NCI-H2196 treated with DMSO at 0.1 percent for 48 hours (cell line): ENCODE data around the gene TMPRSS6.
"Not testable (repeated sequence)": the region's sequence is repeated elsewhere in the genome, so short reads cannot be mapped to it uniquely, and the experiment has no call there.

Experiments
- DNase-seq: peaks from one replicate; lab custom pipeline; 2025; ENCODE audit not compliant: unreplicated experiment; lab: John Stamatoyannopoulos, UW

TMPRSS6 gene

DNA sequence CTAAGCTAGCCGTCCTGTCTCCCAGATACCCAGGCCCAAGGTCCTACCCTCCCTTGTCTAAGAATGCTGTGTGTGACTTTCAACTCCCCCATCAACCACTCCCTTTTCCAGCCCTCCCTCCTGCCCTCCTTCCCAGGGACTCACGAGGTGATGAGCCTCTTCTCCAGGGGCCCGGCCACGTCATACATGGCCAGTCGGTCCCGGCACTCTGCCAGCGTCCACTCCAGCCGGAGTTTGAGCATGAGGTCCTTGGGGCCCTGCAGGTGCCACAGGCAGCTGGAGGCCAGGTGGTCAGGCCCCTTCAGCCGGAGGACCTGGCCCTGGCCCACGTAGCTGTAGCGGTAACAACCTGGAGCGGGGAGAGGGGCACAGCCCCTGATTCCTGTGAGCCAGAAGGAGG is 20.1 kb downstream of the TMPRSS6 start:
- DNase-seq: no peak

DNA sequence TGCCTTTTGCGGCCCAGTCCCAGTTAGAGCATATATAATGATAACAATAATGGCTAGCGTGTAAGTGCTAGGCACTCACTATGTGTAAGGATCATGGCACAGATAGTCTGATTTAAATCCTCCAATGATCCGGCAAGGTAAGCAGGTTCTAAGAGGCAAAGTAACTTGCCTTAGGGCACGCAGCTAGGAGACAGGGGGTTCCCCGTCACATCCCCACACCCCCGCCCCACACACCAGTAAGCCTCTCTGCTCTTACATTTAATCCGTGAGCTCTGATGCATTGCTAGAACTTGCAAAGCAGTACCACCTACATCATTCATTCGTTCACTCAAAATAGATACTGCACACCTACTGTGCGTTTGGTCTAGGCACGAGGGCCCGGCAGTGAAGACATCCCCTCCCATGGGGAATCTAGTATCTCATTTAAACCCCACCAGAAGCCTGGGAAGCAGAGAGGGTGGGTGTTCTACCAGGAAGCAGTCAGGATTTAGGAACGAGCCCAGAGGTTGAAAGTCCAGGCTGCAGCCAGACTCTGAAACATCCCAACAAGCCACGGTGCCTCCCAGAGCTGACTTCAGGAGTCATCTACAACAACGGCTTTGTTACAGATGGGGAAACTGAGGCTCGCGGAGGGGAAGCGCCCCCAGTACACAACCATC is 20.6 kb downstream of the TMPRSS6 start:
- DNase-seq: no peak

- DNase-seq: no peak
Observed at GRCh38 chr22:37088108-37088605, 21.4 kb downstream of the TMPRSS6 start.

DNA sequence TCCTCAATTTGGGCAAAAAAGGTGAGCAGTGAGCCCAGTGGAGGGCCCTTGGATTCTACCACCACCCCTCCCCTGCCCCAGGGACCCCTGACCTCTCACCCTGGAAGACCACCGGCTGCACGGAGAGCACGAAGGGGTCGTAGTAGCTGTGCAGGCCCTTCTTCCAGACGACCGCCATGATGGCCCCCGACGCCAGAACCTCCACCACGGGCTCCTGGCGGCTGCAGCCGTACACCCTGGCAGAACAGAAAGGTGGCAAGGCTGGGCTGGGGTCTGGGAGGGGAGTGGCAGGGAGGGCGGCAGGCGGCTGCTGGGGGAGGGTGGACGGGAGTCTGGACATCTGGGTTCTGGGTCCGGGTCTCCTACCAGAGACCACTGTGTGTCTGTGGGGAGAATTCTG is 23.3 kb downstream of the TMPRSS6 start:
- no peak for DNase-seq

DNA sequence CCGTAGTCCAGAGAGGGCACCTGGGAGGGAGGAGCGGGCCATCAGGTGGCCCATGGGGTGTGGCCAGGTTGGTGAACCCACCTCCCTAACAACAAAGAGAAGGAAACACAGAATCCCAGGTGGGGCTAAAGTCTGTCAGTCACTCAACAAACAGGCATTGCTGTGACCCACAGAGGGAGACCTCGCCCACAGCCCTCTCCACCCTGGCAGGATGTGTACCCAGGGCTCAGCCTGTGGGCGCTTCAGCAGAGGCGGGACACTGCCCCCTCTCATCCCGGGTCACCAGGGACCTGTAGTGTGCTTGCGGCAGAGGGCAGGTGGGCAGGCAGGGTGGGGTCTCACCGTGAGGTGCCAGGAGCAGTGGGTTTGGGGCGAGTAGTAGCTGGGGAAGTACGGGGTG is 25.1 kb downstream of the TMPRSS6 start:
- no peak for DNase-seq

- no peak for DNase-seq
Observed at GRCh38 chr22:37083914-37084313, 25.6 kb downstream of the TMPRSS6 start.

GRCh38 chr22:37082251-37082873 is 27.2 kb downstream of the TMPRSS6 start:
- DNase-seq: no peak

- DNase-seq: no peak
Observed at GRCh38 chr22:37080838-37081237, 28.7 kb downstream of the TMPRSS6 start.

DNA sequence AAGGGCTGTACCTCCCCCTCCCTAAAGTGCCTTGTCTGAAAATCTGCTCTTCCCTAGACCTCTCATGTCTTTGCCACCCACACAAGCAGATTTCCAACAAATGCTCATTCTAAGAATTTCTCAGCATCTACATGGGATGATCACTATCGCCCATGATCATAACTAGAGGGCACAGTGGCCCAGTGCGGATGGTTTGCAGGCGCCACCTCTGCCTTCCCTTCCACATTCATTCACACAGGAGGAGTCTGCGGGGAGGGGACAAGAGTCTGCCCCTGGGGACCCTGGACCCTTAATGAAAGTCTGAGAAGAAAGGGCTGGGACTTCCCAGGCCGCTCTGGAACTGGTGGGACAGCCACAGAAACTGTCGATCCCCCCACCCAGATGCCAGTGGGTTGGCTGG is 29.1 kb downstream of the TMPRSS6 start:
- DNase-seq: no peak

GRCh38 chr22:37079668-37080171 is 29.8 kb downstream of the TMPRSS6 start:
- DNase-seq: no peak

GRCh38 chr22:37079158-37079557 is 30.4 kb downstream of the TMPRSS6 start:
- no peak for DNase-seq

DNA sequence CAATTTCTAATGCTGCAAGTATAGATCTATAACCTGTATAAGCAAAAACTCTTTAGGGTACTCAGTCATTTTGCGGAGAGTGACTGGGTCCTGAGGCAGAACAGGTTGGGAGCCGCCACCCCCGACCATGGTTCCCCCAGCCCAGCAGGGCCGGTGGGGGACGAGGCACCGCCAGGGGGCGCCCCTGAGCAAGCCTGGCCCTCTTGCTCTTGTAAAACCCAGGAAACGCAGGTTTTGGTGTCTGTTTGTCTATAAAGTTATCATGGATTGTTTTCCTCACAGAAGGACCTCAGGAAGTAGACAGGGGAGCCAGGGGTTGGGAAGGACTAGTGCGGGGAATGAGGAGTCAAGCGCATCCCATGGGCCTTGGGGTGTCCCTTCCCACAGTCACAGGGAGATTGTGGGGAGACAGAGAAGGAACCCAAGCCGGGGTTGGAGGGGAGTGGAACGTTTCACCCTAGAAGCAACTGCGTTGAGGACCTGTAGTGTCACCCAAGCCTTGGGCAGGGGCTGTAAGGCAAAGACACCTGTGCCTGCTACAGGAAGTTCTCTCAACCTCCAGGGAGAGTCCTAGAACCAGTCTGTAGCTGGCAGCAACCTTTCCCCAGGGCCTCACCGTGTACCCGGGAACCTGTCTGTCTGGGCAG is 31.6 kb downstream of the TMPRSS6 start:
- DNase-seq: no peak

DNA sequence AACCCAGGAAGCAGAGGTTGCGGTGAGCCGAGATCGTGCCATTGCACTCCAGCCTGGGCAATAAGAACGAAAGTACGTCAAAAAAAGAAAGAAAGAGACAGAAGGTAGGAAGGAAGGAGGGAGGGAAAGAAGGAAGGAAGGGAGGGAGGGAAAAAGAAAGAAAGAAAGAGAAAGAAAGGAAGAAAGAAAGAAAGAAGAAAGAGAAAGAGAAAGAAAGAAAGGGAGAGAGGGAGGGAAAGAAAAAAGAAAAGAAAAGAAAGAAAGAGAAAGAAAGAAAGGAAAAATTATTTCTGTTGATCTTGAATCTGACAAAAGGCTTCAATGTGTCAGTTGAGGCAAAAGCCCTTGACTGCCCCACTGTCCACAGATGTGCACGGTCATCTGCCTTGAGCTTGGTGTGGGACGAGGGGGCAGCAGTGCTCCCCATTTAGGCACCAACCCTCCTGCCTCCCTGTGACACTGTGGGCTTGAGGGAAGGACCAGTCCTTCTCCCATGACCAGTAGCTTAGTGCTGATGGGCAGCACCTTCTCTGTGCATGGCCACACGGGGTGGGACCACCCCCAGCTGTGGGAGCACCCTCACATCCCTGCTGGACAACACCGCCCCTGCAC is 33.6 kb downstream of the TMPRSS6 start:
- DNase-seq: no peak

DNA sequence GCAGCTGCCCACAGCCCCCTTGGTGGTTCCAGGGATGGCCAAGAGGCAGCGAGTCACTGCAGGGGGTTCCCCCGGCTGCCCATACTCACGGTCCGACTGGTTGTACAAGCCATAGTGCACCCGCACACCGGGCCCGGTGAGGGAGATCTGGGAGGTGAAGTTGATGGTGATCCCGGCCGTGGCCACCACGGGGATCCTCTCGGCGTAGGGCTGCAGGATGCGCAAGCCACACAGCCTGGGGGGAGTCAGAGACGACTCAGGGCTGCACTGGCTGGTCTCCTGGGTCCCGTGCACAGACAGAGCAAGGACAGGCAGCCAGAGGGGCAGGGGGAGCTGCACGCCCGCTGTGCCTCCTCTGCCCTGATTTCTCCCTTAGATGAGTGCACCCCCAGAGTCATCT is 34.5 kb downstream of the TMPRSS6 start:
- no peak for DNase-seq

GRCh38 chr22:37074537-37074936 is 35.0 kb downstream of the TMPRSS6 start:
- DNase-seq: no peak

GRCh38 chr22:37072673-37073072 is 36.8 kb downstream of the TMPRSS6 start:
- no peak for DNase-seq

GRCh38 chr22:37071850-37072592 is 37.5 kb downstream of the TMPRSS6 start:
- not testable (repeated sequence) for DNase-seq

- no peak for DNase-seq
Observed at GRCh38 chr22:37070744-37071143, 38.8 kb downstream of the TMPRSS6 start.

DNA sequence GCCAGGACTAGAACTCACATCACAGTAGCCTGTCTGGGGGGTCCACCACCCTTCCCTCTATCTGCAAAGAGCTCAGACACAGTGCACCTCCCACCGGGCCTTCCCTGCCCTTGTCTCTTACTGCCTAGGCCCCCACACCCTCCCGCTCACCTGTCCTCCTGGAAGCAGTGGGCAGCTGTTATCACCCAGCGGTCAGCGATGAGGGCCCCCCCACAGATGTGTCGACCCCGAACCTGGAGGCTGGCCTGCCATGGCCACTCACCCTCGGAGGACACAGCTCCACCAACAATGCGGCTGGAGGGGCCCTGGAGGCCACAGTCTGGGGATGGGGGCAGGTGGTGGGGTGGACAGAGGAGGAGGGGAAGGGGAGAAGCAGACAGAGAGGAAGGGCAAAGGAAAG is 39.2 kb downstream of the TMPRSS6 start:
- DNase-seq: no peak

DNA sequence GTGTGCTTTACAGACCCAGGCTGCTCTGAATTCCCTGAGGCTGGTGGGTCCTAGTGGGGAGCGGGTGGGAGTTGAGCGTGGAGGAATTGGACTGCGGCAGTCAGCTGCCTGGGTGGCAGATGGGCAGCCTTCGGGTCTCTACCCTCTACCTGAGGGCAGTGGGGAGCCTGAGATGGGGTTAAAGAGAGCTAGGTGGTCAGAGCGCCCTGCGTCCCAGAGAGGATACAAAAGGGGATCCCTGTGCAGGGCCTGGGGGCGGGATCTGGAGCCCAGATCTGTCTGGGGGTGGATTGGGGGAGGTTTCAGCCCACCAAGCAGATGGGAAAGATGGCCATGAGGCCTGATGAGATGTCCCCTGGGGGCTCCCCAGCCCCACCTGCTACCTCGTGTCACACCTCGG is 39.8 kb downstream of the TMPRSS6 start:
- no peak for DNase-seq

DNA sequence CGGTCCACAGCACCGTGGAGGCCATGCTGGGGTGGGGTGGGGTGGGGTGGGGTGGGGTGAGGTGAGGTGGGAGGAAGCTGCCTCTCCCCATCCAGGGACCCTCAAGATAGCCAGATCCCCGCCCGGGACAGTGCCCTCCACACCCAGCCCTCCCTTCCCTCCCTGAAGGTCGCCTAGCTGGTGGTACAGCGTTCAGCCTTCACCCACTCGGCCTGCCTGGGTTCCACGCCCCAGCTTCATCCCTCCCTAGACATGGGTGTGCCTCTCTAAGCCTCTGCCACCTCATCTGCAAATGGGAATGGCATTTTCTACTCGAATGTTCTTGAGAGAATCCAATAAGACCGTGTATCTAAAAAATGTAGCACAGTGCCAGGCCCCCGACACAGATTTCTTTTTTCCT is 40.2 kb downstream of the TMPRSS6 start:
- DNase-seq: no peak
